OCI-LY3 (cell line): ENCODE measurements around the gene ANO6.

Source experiments
- EZH2phosphoT487 ChIP-seq: fragments of 200-600 bp; shearing (Covaris generic); IDR thresholded peaks from 2 replicates; pipeline ENCODE4 v1.6.1; 2018; ENCODE audit warnings: antibody characterized with exemption, mixed run types, low read depth
- TF ChIP-seq, protein P1 (sequence below): fragments of 200-600, 300-600 bp; sonication (generic); IDR thresholded peaks from 2 replicates; pipeline ENCODE4 v1.5.1; 2014; ENCODE audit warnings: antibody characterized with exemption, low read length, low read depth

- TF ChIP-seq, protein P1, sequence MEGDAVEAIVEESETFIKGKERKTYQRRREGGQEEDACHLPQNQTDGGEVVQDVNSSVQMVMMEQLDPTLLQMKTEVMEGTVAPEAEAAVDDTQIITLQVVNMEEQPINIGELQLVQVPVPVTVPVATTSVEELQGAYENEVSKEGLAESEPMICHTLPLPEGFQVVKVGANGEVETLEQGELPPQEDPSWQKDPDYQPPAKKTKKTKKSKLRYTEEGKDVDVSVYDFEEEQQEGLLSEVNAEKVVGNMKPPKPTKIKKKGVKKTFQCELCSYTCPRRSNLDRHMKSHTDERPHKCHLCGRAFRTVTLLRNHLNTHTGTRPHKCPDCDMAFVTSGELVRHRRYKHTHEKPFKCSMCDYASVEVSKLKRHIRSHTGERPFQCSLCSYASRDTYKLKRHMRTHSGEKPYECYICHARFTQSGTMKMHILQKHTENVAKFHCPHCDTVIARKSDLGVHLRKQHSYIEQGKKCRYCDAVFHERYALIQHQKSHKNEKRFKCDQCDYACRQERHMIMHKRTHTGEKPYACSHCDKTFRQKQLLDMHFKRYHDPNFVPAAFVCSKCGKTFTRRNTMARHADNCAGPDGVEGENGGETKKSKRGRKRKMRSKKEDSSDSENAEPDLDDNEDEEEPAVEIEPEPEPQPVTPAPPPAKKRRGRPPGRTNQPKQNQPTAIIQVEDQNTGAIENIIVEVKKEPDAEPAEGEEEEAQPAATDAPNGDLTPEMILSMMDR, result no peak
- TF ChIP-seq EZH2phosphoT487, result no peak
Measured at GRCh38 chr12:45248095-45248494, 32.2 kb downstream of the ANO6 start.
